Measurements from ENCODE around the gene GPR84.

The GPR84 gene

GRCh38 chr12:54359762-54360351 is 4.4 kb downstream of the GPR84 start:
- CTCF ChIA-PET: interaction anchor here (0.6 to 2.6 kb wide), 8 partner anchors 9 to 369 kb away, joined by 3 to 13 read pairs (median 4); no protein-coding TSS in a partner anchor
- TF ChIP-seq FOXA1 (IDR thresholded peaks at IDR 0.05): no peak
- TF ChIP-seq TARDBP (IDR thresholded peaks at IDR 0.05): no peak
- no peak for TF ChIP-seq ZNF384 (IDR thresholded peaks at IDR 0.05)
- TF ChIP-seq SP1 (IDR thresholded peaks at IDR 0.05): no peak
- no peak for TF ChIP-seq BHLHE40 (IDR thresholded peaks at IDR 0.05; ENCODE audit: borderline replicate concordance)
- no peak for TF ChIP-seq L3MBTL2 (conservative IDR thresholded peaks at IDR 0.05)
- TF ChIP-seq ELF4 (IDR thresholded peaks at IDR 0.05): no peak
- TF ChIP-seq SUZ12 (IDR thresholded peaks at IDR 0.05): no peak
- TF ChIP-seq FOXM1 (IDR thresholded peaks at IDR 0.05; ENCODE audit: borderline replicate concordance): no peak
- TF ChIP-seq PKNOX1 (IDR thresholded peaks at IDR 0.05): no peak
- TF ChIP-seq ARNT (IDR thresholded peaks at IDR 0.05): no peak
- no peak for TF ChIP-seq FOXK2 (IDR thresholded peaks at IDR 0.05)
- TF ChIP-seq HDGF (IDR thresholded peaks at IDR 0.05; ENCODE audit: borderline replicate concordance): no peak
- TF ChIP-seq CTBP1 (IDR thresholded peaks at IDR 0.05; ENCODE audit: borderline replicate concordance): no peak
- TF ChIP-seq LEF1 (IDR thresholded peaks at IDR 0.05; ENCODE audit: borderline replicate concordance): no peak
- TF ChIP-seq NFRKB (IDR thresholded peaks at IDR 0.05): no peak
- no peak for DNase-seq (ENCODE audit: extremely low spot score)
- POLR2A ChIA-PET: interaction anchor here (1.0 to 5.6 kb wide), 12 partner anchors 13 to 342 kb away, joined by 3 to 53 read pairs (median 4); partner anchors contain the start of genes CBX5, COPZ1 and HNRNPA1

- ChIA-PET CTCF (interaction anchor here (0.6 to 2.6 kb wide), 11 partner anchors 9 to 368 kb away, joined by 3 to 13 read pairs (median 4); no protein-coding TSS in a partner anchor), POLR2A (interaction anchor here (0.7 to 5.6 kb wide), 19 partner anchors 12 to 342 kb away, joined by 3 to 53 read pairs (median 4); partner anchors contain the start of genes CBX5, COPZ1 and HNRNPA1)
- DNase-seq (ENCODE audit: extremely low spot score): peak; percentile 92
- TF ChIP-seq TARDBP (IDR thresholded peaks at IDR 0.05) (peak; percentile 85), CTBP1 (IDR thresholded peaks at IDR 0.05; ENCODE audit: borderline replicate concordance) (peak; percentile 80), SP1 (IDR thresholded peaks at IDR 0.05) (no peak), FOXM1 (IDR thresholded peaks at IDR 0.05; ENCODE audit: borderline replicate concordance) (no peak; the same call in 1 of the 2 replicates), ARNT (IDR thresholded peaks at IDR 0.05) (peak; percentile 80), LEF1 (IDR thresholded peaks at IDR 0.05; ENCODE audit: borderline replicate concordance) (peak; percentile 100), L3MBTL2 (conservative IDR thresholded peaks at IDR 0.05) (peak; percentile 69), PKNOX1 (IDR thresholded peaks at IDR 0.05) (peak; percentile 100), ZNF384 (IDR thresholded peaks at IDR 0.05) (peak; percentile 91), FOXA1 (IDR thresholded peaks at IDR 0.05) (no peak)
Measured at GRCh38 chr12:54358945-54359761, 5.1 kb downstream of the GPR84 start.

GRCh38 chr12:54358191-54358944 is 5.9 kb downstream of the GPR84 start:
- no peak for DNase-seq (ENCODE audit: extremely low spot score)
- ChIA-PET CTCF (interaction anchor here (0.9 to 2.6 kb wide), 7 partner anchors 10 to 144 kb away, joined by 3 to 13 read pairs (median 4); no protein-coding TSS in a partner anchor), POLR2A (interaction anchor here (0.9 to 5.6 kb wide), 17 partner anchors 11 to 341 kb away, joined by 3 to 53 read pairs (median 4); partner anchors contain the start of genes CBX5, COPZ1 and HNRNPA1)
- TF ChIP-seq L3MBTL2 (conservative IDR thresholded peaks at IDR 0.05) (no peak), FOXM1 (IDR thresholded peaks at IDR 0.05; ENCODE audit: borderline replicate concordance) (no peak), ZNF384 (IDR thresholded peaks at IDR 0.05) (no peak), HDGF (IDR thresholded peaks at IDR 0.05; ENCODE audit: borderline replicate concordance) (no peak), LEF1 (IDR thresholded peaks at IDR 0.05; ENCODE audit: borderline replicate concordance) (no peak), SP1 (IDR thresholded peaks at IDR 0.05) (no peak), NFRKB (IDR thresholded peaks at IDR 0.05) (no peak), SUZ12 (IDR thresholded peaks at IDR 0.05) (no peak), FOXA1 (IDR thresholded peaks at IDR 0.05) (no peak), ELF4 (IDR thresholded peaks at IDR 0.05) (no peak), PKNOX1 (IDR thresholded peaks at IDR 0.05) (no peak), ARNT (IDR thresholded peaks at IDR 0.05) (no peak), FOXK2 (IDR thresholded peaks at IDR 0.05) (no peak), BHLHE40 (IDR thresholded peaks at IDR 0.05; ENCODE audit: borderline replicate concordance) (no peak), TARDBP (IDR thresholded peaks at IDR 0.05) (no peak), CTBP1 (IDR thresholded peaks at IDR 0.05; ENCODE audit: borderline replicate concordance) (no peak)

- ChIA-PET POLR2A (interaction anchor here (0.7 to 5.6 kb wide), 5 partner anchors 20 to 77 kb away, joined by 3 to 53 read pairs (median 7); partner anchors contain the start of genes CBX5, COPZ1 and HNRNPA1), CTCF (interaction anchor here (1.4 to 2.6 kb wide), 4 partner anchors 21 to 143 kb away, joined by 3 to 17 read pairs (median 10); no protein-coding TSS in a partner anchor)
- DNase-seq (ENCODE audit: extremely low spot score): no peak
- no peak for TF ChIP-seq SUZ12 (IDR thresholded peaks at IDR 0.05)
- no peak for TF ChIP-seq HDGF (IDR thresholded peaks at IDR 0.05; ENCODE audit: borderline replicate concordance)
- no peak for TF ChIP-seq ARNT (IDR thresholded peaks at IDR 0.05)
- no peak for TF ChIP-seq CTBP1 (IDR thresholded peaks at IDR 0.05; ENCODE audit: borderline replicate concordance)
- TF ChIP-seq FOXM1 (IDR thresholded peaks at IDR 0.05; ENCODE audit: borderline replicate concordance): no peak
- no peak for TF ChIP-seq TARDBP (IDR thresholded peaks at IDR 0.05)
- TF ChIP-seq L3MBTL2 (conservative IDR thresholded peaks at IDR 0.05): no peak
- TF ChIP-seq FOXA1 (IDR thresholded peaks at IDR 0.05): no peak
- no peak for TF ChIP-seq SP1 (IDR thresholded peaks at IDR 0.05)
- TF ChIP-seq FOXK2 (IDR thresholded peaks at IDR 0.05): no peak
- TF ChIP-seq LEF1 (IDR thresholded peaks at IDR 0.05; ENCODE audit: borderline replicate concordance): no peak
- no peak for TF ChIP-seq PKNOX1 (IDR thresholded peaks at IDR 0.05)
- no peak for TF ChIP-seq ELF4 (IDR thresholded peaks at IDR 0.05)
- no peak for TF ChIP-seq BHLHE40 (IDR thresholded peaks at IDR 0.05; ENCODE audit: borderline replicate concordance)
- no peak for TF ChIP-seq NFRKB (IDR thresholded peaks at IDR 0.05)
- no peak for TF ChIP-seq ZNF384 (IDR thresholded peaks at IDR 0.05)
Measured at GRCh38 chr12:54357506-54358190, 6.6 kb downstream of the GPR84 start.
